ENCODE results near the gene SUN1. TPM values are rescaled to one million over a fixed set of nuclear protein-coding genes. Genes with fewer than 3 reads are reported as not detected.

Gene SUN1
- total RNA-seq, 3 donors from 2014 or later: 153 to 189 (median 160) TPM

DNA sequence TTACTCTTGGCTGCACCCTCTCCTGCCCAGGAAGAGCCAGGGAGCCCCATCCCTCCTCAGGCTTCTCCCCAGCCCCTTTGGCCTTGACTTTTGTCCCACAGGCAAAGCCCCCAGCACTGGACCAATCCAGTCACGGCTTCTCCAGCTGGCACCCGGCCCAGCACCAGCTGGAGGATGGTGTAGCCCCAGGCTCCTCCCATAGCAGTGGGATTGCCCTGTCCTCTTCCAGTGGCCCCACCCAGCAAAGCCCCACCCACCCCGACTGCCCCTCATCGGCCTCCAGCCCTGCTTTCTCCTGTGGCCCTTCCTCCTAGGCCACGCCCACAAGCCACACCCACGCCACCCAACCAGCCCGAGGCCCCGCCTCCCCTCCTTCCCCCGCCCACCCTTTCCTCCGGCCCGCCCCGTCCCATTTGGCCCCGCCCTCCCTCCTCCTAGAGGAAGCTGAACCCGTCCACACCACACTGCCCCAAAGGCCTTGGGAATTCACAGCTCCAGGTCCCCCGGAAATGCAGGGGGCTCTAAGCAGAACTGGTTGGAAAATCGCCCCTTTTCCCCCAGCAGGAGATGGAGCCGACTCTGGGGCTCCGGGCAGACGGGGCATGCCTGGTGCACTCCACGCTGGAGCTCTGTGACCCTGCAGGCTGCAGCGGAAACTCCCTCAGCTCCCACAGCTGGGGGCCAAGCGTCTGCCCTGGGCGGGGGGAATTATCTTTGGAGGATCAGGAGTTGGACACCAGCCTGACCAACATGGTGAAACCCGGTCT lies 69.3 kb downstream of the SUN1 start:
- DNase-seq (ENCODE audit: low spot score in 2 of 2): no peak
- Histone ChIP-seq H3K27ac (no peak overlapping the region), H3K27me3 (no peaks in the 10 kb centered on the region), H3K4me1 (no peaks in the 10 kb centered on the region), H3K36me3 (no peaks in the 10 kb centered on the region), H3K4me3 (no peak overlapping the region), H3K9me3 (no peaks in the 10 kb centered on the region)
- intact Hi-C loops (cut with DNase I; ENCODE audit: low total_unique reads): no loop called here
- TF ChIP-seq POLR2AphosphoS5 (IDR thresholded peaks at IDR 0.05): no peak
- TF ChIP-seq POLR2A (IDR thresholded peaks at IDR 0.05): no peak
- TF ChIP-seq, protein P1, sequence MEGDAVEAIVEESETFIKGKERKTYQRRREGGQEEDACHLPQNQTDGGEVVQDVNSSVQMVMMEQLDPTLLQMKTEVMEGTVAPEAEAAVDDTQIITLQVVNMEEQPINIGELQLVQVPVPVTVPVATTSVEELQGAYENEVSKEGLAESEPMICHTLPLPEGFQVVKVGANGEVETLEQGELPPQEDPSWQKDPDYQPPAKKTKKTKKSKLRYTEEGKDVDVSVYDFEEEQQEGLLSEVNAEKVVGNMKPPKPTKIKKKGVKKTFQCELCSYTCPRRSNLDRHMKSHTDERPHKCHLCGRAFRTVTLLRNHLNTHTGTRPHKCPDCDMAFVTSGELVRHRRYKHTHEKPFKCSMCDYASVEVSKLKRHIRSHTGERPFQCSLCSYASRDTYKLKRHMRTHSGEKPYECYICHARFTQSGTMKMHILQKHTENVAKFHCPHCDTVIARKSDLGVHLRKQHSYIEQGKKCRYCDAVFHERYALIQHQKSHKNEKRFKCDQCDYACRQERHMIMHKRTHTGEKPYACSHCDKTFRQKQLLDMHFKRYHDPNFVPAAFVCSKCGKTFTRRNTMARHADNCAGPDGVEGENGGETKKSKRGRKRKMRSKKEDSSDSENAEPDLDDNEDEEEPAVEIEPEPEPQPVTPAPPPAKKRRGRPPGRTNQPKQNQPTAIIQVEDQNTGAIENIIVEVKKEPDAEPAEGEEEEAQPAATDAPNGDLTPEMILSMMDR (IDR thresholded peaks at IDR 0.05): no peak

DNA sequence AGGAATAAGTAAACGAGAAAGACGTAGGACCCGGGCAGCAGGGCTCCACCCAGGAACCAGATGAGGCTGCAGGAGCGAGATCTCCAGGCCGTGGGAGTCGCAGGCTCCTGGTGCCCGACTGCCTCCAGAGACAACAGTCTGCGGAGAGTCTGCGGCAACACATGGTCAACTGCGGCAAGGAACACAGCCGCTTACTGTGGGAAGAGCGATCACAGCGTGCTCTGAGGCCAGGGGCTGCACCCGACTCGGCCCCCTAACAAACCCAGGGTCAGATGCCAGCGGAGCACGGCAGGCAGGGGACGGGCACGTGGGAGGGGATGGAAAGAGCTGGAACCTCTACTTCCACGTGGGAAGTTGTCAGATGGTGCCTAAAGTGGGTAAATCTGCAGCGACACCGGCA lies 70.7 kb downstream of the SUN1 start:
- no peak overlapping the region for H3K27ac ChIP-seq
- no peaks in the 10 kb centered on the region for H3K4me1 ChIP-seq
- H3K36me3 ChIP-seq: no peaks in the 10 kb centered on the region
- no peaks in the 10 kb centered on the region for H3K9me3 ChIP-seq
- TF ChIP-seq POLR2AphosphoS5 (IDR thresholded peaks at IDR 0.05) (no peak), POLR2A (IDR thresholded peaks at IDR 0.05) (no peak)
- TF ChIP-seq, protein P1 (IDR thresholded peaks at IDR 0.05): no peak
- no peaks in the 10 kb centered on the region for H3K27me3 ChIP-seq
- intact Hi-C loops (cut with DNase I; ENCODE audit: low total_unique reads): no loop called here
- H3K4me3 ChIP-seq: no peak overlapping the region
- no peak for DNase-seq (ENCODE audit: low spot score in 2 of 2)

DNA sequence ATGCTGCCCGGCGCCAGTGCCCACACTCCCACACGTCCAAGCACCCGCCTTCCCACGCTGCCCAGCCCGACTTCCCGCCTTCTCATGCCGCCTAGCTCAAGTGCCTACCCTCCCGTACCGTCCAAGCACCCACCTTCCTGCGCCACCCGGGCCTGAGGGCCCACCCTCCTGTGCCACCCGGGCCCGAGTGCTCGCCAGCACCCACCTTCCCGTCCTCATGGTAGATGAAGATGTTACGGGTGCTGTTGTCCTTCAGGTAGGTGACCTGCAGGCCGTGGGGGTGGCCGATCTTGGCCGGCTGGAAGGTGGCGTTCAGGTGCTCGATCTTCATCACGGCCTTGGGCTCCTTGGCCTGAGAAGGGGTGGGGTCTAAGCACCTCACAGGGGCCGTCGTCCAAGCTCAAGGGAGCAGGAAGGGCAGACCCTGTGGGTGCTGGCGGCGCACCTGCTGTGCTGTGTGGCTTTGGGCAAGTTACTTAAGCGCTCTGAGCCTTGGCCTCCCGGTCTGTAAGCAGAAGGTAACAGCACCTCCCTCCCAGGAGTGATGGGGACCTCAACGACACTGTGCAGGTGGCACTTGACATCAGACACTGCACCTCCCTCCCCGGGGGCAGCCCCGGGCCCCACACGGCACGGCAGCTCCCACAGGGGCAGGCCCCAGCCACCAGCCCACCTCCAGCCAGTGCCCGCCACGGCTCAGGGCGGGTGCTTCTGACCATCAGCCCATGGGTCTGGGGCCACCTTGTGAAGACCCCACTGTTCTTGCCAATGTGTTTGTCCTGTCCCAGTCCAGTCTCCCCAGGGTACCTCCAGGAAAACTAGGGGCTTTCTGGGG lies 71.9 kb downstream of the SUN1 start:
- TF ChIP-seq POLR2A (IDR thresholded peaks at IDR 0.05) (no peak), POLR2AphosphoS5 (IDR thresholded peaks at IDR 0.05) (no peak)
- TF ChIP-seq, protein P1 (IDR thresholded peaks at IDR 0.05): no peak
- H3K9me3 ChIP-seq: peaks cover 0 to 3% of the 10 kb centered on the region in 2 donors
- H3K36me3 ChIP-seq: no peaks in the 10 kb centered on the region
- no peaks in the 10 kb centered on the region for H3K4me1 ChIP-seq
- peak overlapping the region in 1 of 3 donors; percentile 23 for H3K4me3 ChIP-seq
- intact Hi-C loops (cut with DNase I; ENCODE audit: low total_unique reads): no loop called here
- no peak overlapping the region for H3K27ac ChIP-seq
- DNase-seq (ENCODE audit: low spot score in 2 of 2): no peak
- H3K27me3 ChIP-seq: no peaks in the 10 kb centered on the region

DNA sequence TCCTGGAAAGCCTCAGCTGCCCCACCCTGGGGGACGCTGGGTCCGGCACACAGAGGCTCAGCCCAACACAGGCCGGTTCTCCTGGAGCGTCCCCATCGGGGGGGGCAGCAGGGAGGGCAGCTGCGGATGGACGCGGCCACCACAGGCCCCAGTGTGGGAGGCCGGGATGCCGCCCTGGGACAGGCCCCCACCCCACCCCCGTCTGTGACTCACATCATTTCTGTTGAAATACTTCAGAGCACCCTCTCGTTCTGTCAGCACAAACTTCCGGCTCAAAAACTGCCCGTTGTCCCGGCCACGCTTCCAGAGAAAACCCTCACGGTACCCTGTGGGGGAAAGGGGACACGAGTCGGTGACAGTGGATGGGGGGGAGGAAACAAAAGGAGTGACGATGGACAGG lies 72.6 kb downstream of the SUN1 start:
- H3K27ac ChIP-seq: no peak overlapping the region
- peaks cover 0 to 3% of the 10 kb centered on the region in 2 donors for H3K9me3 ChIP-seq
- intact Hi-C loops (cut with DNase I; ENCODE audit: low total_unique reads): no loop called here
- no peak for DNase-seq (ENCODE audit: low spot score in 2 of 2)
- TF ChIP-seq, protein P1 (IDR thresholded peaks at IDR 0.05): no peak
- no peak for TF ChIP-seq POLR2AphosphoS5 (IDR thresholded peaks at IDR 0.05)
- TF ChIP-seq POLR2A (IDR thresholded peaks at IDR 0.05): no peak
- no peaks in the 10 kb centered on the region for H3K27me3 ChIP-seq
- peak overlapping the region in 2 of 3 donors; percentile 23 to 28 for H3K4me3 ChIP-seq
- H3K4me1 ChIP-seq: no peaks in the 10 kb centered on the region
- no peaks in the 10 kb centered on the region for H3K36me3 ChIP-seq

DNA sequence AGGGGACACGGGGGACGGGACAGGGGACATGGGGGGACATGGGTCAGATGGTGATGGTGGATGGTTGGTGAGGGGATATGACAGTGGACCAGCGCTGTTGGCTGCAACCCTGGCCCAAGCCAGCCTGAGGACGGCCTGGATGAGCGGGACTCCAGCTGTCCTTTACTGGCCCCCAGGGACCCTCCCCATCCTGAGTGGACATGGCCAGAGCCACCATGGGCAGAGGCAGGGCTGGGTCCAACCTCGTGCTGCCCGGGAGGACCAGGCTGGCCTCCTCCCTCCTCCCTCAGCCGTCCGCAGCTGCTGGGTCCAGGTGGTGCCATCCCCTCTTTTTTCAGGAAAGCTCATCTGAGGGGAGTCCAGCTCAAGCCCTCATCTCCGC lies 74.5 kb downstream of the SUN1 start:
- no peaks in the 10 kb centered on the region for H3K4me1 ChIP-seq
- H3K27me3 ChIP-seq: no peaks in the 10 kb centered on the region
- peaks cover 0 to 3% of the 10 kb centered on the region in 2 donors for H3K9me3 ChIP-seq
- no peak for DNase-seq (ENCODE audit: low spot score in 2 of 2)
- H3K36me3 ChIP-seq: no peaks in the 10 kb centered on the region
- intact Hi-C loops (cut with DNase I; ENCODE audit: low total_unique reads): no loop called here
- H3K4me3 ChIP-seq: no peak overlapping the region
- no peak overlapping the region for H3K27ac ChIP-seq
- TF ChIP-seq POLR2AphosphoS5 (IDR thresholded peaks at IDR 0.05): no peak
- TF ChIP-seq, protein P1 (IDR thresholded peaks at IDR 0.05): no peak
- no peak for TF ChIP-seq POLR2A (IDR thresholded peaks at IDR 0.05)

Measured in breast epithelium (tissue), 4 donors.